ENCODE results near the gene PNPLA1.
A peak's percentile ranks its signal among the peaks of the same experiment; 100 is the strongest.

Gene PNPLA1

GRCh38 chr6:36349240-36349639 lies 79.4 kb downstream of the PNPLA1 start:
- H3K27ac ChIP-seq, result peak overlapping the region in 1 of 2 donors; percentile 6
- no peak for DNase-seq (ENCODE audit: low spot score)

GRCh38 chr6:36350082-36350481 lies 80.2 kb downstream of the PNPLA1 start:
- DNase-seq (ENCODE audit: low spot score), result no peak
- H3K27ac ChIP-seq, result peak overlapping the region; percentile 54 to 81
- no peak overlapping the region for H3K4me3 ChIP-seq
- TF ChIP-seq, protein P1, sequence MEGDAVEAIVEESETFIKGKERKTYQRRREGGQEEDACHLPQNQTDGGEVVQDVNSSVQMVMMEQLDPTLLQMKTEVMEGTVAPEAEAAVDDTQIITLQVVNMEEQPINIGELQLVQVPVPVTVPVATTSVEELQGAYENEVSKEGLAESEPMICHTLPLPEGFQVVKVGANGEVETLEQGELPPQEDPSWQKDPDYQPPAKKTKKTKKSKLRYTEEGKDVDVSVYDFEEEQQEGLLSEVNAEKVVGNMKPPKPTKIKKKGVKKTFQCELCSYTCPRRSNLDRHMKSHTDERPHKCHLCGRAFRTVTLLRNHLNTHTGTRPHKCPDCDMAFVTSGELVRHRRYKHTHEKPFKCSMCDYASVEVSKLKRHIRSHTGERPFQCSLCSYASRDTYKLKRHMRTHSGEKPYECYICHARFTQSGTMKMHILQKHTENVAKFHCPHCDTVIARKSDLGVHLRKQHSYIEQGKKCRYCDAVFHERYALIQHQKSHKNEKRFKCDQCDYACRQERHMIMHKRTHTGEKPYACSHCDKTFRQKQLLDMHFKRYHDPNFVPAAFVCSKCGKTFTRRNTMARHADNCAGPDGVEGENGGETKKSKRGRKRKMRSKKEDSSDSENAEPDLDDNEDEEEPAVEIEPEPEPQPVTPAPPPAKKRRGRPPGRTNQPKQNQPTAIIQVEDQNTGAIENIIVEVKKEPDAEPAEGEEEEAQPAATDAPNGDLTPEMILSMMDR (IDR thresholded peaks at IDR 0.05), result no peak

More at GRCh38 chr6:36349240-36349639, 79.4 kb downstream of the PNPLA1 start:
- TF ChIP-seq, protein P1 (IDR thresholded peaks at IDR 0.05), result no peak
- no peak overlapping the region for H3K4me3 ChIP-seq

- Histone ChIP-seq H3K4me3 (no peak overlapping the region), H3K27ac (peak overlapping the region; percentile 54 to 81)
- peak; percentile 82 for DNase-seq (ENCODE audit: low spot score)
- TF ChIP-seq, protein P1 (IDR thresholded peaks at IDR 0.05), result no peak
Observed at GRCh38 chr6:36350681-36351571, 81.1 kb downstream of the PNPLA1 start.

DNA sequence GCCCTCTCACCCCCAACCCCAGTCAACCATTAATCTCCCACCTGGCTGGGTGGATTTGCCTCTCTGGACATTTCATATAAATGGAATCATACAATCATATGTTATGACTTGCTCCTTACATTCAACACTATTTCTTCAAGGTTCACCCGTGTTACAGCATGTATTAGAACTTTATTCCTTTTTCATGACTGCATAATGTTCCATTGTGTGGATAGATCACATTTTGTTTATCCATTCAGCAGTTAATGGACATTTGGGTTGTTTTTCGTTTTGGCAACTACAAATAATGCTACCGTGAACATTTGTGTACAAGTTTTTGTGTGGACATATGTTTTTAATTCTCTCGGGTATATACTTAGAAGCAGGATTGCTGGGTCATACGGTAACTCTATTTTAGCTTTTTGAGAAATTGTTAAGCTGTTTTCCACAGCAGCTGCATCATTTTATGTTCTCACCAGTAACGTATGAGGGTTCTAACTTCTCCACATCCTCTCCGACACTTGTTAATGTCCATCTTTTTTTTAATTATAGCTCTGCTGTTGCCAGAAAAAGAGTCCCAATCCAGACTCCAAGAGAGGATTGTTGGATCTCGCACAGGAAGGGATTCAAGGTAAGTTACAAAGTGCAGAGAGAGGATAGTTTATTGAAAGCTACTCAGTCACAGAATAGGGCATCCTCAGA lies 82.8 kb downstream of the PNPLA1 start:
- no peak overlapping the region for H3K4me3 ChIP-seq
- TF ChIP-seq, protein P1 (IDR thresholded peaks at IDR 0.05), result no peak
- peak overlapping the region in 1 of 2 donors; percentile 81 for H3K27ac ChIP-seq
- DNase-seq (ENCODE audit: low spot score), result no peak

DNA sequence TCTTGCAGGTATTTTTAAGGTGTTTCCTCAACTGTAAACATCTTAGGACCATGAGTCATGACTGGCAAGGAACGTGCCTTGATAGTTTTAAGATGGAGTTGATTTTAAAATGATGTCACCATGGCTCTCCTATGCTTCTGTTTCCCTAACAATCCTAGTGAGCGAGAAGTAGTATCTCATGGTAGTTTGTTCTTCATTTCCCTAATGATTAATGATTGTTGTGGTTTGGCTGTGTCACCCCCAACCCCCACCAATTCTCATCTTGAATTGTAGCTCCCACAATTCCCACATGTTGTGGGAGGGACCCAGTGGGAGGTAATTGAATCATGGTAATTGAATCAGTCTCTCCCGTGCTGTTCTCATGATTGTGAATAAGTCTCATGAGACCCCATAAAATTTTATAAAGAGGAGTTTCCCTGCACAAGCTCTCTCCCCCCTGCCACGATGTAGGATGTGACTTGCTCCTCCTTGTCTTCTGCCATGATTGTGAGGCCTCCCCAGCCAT lies 83.6 kb downstream of the PNPLA1 start:
- TF ChIP-seq, protein P1 (IDR thresholded peaks at IDR 0.05), result no peak
- no peak overlapping the region for H3K4me3 ChIP-seq
- H3K27ac ChIP-seq, result peak overlapping the region in 1 of 2 donors; percentile 17
- no peak for DNase-seq (ENCODE audit: low spot score)

GRCh38 chr6:36355819-36356218 lies 86.0 kb downstream of the PNPLA1 start:
- DNase-seq (ENCODE audit: low spot score), result no peak
- TF ChIP-seq, protein P1 (IDR thresholded peaks at IDR 0.05), result no peak
- H3K4me3 ChIP-seq, result no peak overlapping the region
- no peak overlapping the region for H3K27ac ChIP-seq

All from coronary artery (tissue), 2 donors.